RPMI7951 (cell line): ENCODE results near the gene DMD. TPM values are rescaled to one million over a fixed set of nuclear protein-coding genes. Genes with fewer than 3 reads are reported as not detected.

Source experiments
- DNase-seq: peaks from one replicate; pipeline ENCODE4 v3.0.0-alpha.2; 2012; ENCODE audit warnings: low read depth
- total RNA-seq: library from RNA; depleted of rRNA; stranded (reverse); fragments of >200 nt; shearing (Covaris generic); gene quantifications from 2 replicates; pipeline ENCODE4 v1.2.3, GENCODE V29; 2014

The DMD gene
- total RNA-seq, 1 experiment from 2014 or later, result 2.0 TPM

- DNase-seq, result no peak
Measured at GRCh38 chrX:31711166-31711565, 1500.2 kb downstream of the DMD start.

- no peak for DNase-seq
Measured at GRCh38 chrX:31708116-31708515, 1503.2 kb downstream of the DMD start.

GRCh38 chrX:31706466-31706865 lies 1504.9 kb downstream of the DMD start:
- no peak for DNase-seq

- no peak for DNase-seq
Measured at GRCh38 chrX:31705816-31706215, 1505.5 kb downstream of the DMD start.

- DNase-seq, result no peak
Measured at GRCh38 chrX:31704938-31705337, 1506.4 kb downstream of the DMD start.

GRCh38 chrX:31702222-31702621 lies 1509.1 kb downstream of the DMD start:
- DNase-seq, result no peak

GRCh38 chrX:31697294-31697916 lies 1513.9 kb downstream of the DMD start:
- DNase-seq, result no peak

- DNase-seq, result no peak
Measured at GRCh38 chrX:31679861-31680260, 1531.5 kb downstream of the DMD start.

- DNase-seq, result no peak
Measured at GRCh38 chrX:31670245-31670644, 1541.1 kb downstream of the DMD start.

GRCh38 chrX:31665454-31665853 lies 1545.9 kb downstream of the DMD start:
- DNase-seq, result no peak

GRCh38 chrX:31663172-31663571 lies 1548.2 kb downstream of the DMD start:
- no peak for DNase-seq

- DNase-seq, result no peak
Measured at GRCh38 chrX:31661280-31661810, 1550.0 kb downstream of the DMD start.

GRCh38 chrX:31658360-31658759 lies 1553.0 kb downstream of the DMD start:
- peak; percentile 24 for DNase-seq

GRCh38 chrX:31656013-31656412 lies 1555.3 kb downstream of the DMD start:
- DNase-seq, result no peak

- no peak for DNase-seq
Measured at GRCh38 chrX:31653422-31653821, 1557.9 kb downstream of the DMD start.

- DNase-seq, result no peak
Measured at GRCh38 chrX:31652650-31653049, 1558.7 kb downstream of the DMD start.

- DNase-seq, result no peak
Measured at GRCh38 chrX:31649201-31649600, 1562.1 kb downstream of the DMD start.

- DNase-seq, result no peak
Measured at GRCh38 chrX:31633349-31633748, 1578.0 kb downstream of the DMD start.

- DNase-seq, result no peak
Measured at GRCh38 chrX:31629195-31629594, 1582.2 kb downstream of the DMD start.

GRCh38 chrX:31609130-31609529 lies 1602.2 kb downstream of the DMD start:
- DNase-seq, result peak; percentile 73

GRCh38 chrX:31608638-31609037 lies 1602.7 kb downstream of the DMD start:
- DNase-seq, result no peak

GRCh38 chrX:31606771-31607170 lies 1604.6 kb downstream of the DMD start:
- DNase-seq, result no peak

GRCh38 chrX:31604629-31605221 lies 1606.6 kb downstream of the DMD start:
- DNase-seq, result peak; percentile 7
